Caco-2 (cell line): ENCODE measurements around the gene ZNF205. TPM values are rescaled to one million over a fixed set of nuclear protein-coding genes. Genes with fewer than 3 reads are reported as not detected.
A peak's percentile ranks its signal among the peaks of the same experiment; 100 is the strongest.

Experiments used
- BruUV-seq: library from RNA; stranded (reverse); fragments of 400-500 nt; replicated peaks from 2 replicates; lab custom pipeline; 2021; lab: Mats Ljungman, UMichigan
- CTCF ChIA-PET: fragments of 300-600 bp; sonication (Branson Sonifier 250); formaldehyde crosslinking; loops from one replicate; lab custom pipeline; 2022; ENCODE audit warnings: antibody characterized with exemption; lab: Charles Lee
- POLR2A ChIA-PET: fragments of 300-600 bp; sonication (Branson Sonifier 250); formaldehyde crosslinking; loops from one replicate; lab custom pipeline; 2022; ENCODE audit warnings: antibody characterized with exemption; lab: Charles Lee
- DNase-seq, 2 experiments: peaks; one replicate each; pipeline versions ENCODE4 v3.0.0 to v3.0.0-alpha.2; 2020 to 2022
- H3K27me3 ChIP-seq: replicated peaks from 2 replicates; pipeline ENCODE4 v1.6.0; 2011; ENCODE audit warnings: low read length; ENCODE audit not compliant: control insufficient read depth, insufficient read depth
- H3K36me3 ChIP-seq: 2 replicates; pipeline ENCODE4 v1.5.1; 2011; ENCODE audit warnings: low read length; ENCODE audit not compliant: control insufficient read depth, insufficient read depth
- H3K4me1 ChIP-seq: fragments of 250-450 bp; sonication (Bioruptor Pico); 2 replicates; pipeline ENCODE4 v1.5.1; 2020; ENCODE audit warnings: mild to moderate bottlenecking
- H3K4me3 ChIP-seq: 2 replicates; pipeline ENCODE4 v1.5.1; 2011; ENCODE audit warnings: low read depth, mild to moderate bottlenecking, control low read depth, low read length
- H3K9me3 ChIP-seq: fragments of 250-450 bp; sonication (Bioruptor Pico); 2 replicates; pipeline ENCODE4 v1.5.1; 2020; ENCODE audit warnings: mild to moderate bottlenecking, moderate library complexity
- H3K27ac Mint-ChIP-seq: one replicate; pipeline ENCODE4 v1.8.0; 2022; ENCODE audit warnings: mixed read lengths; ENCODE audit not compliant: unreplicated experiment
- H3K27me3 Mint-ChIP-seq: one replicate; pipeline ENCODE4 v1.8.0; 2022; ENCODE audit warnings: mixed read lengths; ENCODE audit not compliant: insufficient read depth, unreplicated experiment
- H3K36me3 Mint-ChIP-seq: one replicate; pipeline ENCODE4 v1.8.0; 2022; ENCODE audit warnings: mild to moderate bottlenecking, mixed read lengths; ENCODE audit not compliant: insufficient read depth, unreplicated experiment
- H3K4me1 Mint-ChIP-seq: one replicate; pipeline ENCODE4 v1.8.0; 2022; ENCODE audit warnings: low read depth, mixed read lengths; ENCODE audit not compliant: unreplicated experiment
- H3K4me3 Mint-ChIP-seq: one replicate; pipeline ENCODE4 v1.8.0; 2022; ENCODE audit warnings: mild to moderate bottlenecking, moderate library complexity, mixed read lengths; ENCODE audit not compliant: unreplicated experiment
- H3K9me3 Mint-ChIP-seq: one replicate; pipeline ENCODE4 v1.8.0; 2022; ENCODE audit warnings: mixed read lengths; ENCODE audit not compliant: unreplicated experiment
- intact Hi-C: fragments of 100-400 bp; cut with micrococcal nuclease; formaldehyde crosslinking; loops from one replicate; pipeline ENCODE4 v1.10.0; 2022; ENCODE audit not compliant: unreplicated experiment
- total RNA-seq: library from RNA; stranded (reverse); gene quantifications from 2 replicates; pipeline ENCODE4 v1.2.3, GENCODE V29; 2022
- TF ChIP-seq, protein P1 (sequence below), 2 experiments: fragments of 200-600 bp in 1 of 2; IDR thresholded peaks; 1 replicate in 1 of 2; 2 replicates in 1 of 2; pipeline versions ENCODE4 v1.5.1 to v1.8.0; 2011 to 2022; ENCODE audit warnings: antibody characterized with exemption in 1 of 2, control low read depth in 1 of 2, inconsistent platforms in 1 of 2, low read depth in 1 of 2, low read length in 1 of 2, mild to moderate bottlenecking in 1 of 2, moderate library complexity in 1 of 2; ENCODE audit not compliant: insufficient read depth in 1 of 2, severe bottlenecking in 1 of 2, unreplicated experiment in 1 of 2

Gene ZNF205
- total RNA-seq, 1 experiment from 2014 or later, result 13.5 TPM

DNA sequence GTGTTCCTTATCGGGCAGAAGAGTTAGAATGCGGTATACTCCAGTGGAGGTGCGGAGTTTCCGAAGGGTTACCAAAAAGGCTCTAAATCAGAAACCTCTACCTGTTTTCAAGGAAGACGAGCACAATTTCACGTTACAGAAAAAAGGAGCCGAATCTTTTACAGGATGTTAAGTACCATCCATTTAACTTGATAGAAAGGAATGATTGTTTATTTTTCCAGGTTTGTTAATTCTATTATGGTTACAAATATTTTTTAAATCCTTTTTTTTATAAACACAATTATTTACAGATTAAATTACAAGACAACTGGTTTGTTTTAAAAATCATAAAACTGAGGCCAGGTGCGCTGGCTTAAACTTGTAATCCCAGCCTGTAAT, 40.6 kb downstream of the ZNF205 start:
- TF ChIP-seq, protein P1, sequence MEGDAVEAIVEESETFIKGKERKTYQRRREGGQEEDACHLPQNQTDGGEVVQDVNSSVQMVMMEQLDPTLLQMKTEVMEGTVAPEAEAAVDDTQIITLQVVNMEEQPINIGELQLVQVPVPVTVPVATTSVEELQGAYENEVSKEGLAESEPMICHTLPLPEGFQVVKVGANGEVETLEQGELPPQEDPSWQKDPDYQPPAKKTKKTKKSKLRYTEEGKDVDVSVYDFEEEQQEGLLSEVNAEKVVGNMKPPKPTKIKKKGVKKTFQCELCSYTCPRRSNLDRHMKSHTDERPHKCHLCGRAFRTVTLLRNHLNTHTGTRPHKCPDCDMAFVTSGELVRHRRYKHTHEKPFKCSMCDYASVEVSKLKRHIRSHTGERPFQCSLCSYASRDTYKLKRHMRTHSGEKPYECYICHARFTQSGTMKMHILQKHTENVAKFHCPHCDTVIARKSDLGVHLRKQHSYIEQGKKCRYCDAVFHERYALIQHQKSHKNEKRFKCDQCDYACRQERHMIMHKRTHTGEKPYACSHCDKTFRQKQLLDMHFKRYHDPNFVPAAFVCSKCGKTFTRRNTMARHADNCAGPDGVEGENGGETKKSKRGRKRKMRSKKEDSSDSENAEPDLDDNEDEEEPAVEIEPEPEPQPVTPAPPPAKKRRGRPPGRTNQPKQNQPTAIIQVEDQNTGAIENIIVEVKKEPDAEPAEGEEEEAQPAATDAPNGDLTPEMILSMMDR (IDR thresholded peaks at IDR 0.05; ENCODE audit: insufficient read depth in 1 of 2, low read depth in 1 of 2, low read length in 1 of 2, severe bottlenecking in 1 of 2, unreplicated experiment in 1 of 2), result no peak
- ChIA-PET CTCF (interaction anchor here (0.6 to 1.4 kb wide), 4 partner anchors 8 to 1420 kb away, joined by 3 to 6 read pairs (median 4); no protein-coding TSS in a partner anchor), POLR2A (interaction anchor here (0.6 to 1.0 kb wide), 3 partner anchors 18 to 470 kb away, joined by 3 read pairs; partner anchors contain the start of genes KCTD5 and ZNF213)
- H3K36me3 Mint-ChIP-seq, result peaks cover 44% of the 10 kb centered on the region
- H3K27ac Mint-ChIP-seq, result peak overlapping the region; percentile 98
- Histone ChIP-seq H3K4me1 (no peaks in the 10 kb centered on the region; the same call in 1 of the 2 replicates), H3K9me3 (no peaks in the 10 kb centered on the region), H3K36me3 (no peaks in the 10 kb centered on the region), H3K27me3 (no peaks in the 10 kb centered on the region), H3K4me3 (peak overlapping the region; percentile 51; the same call in 1 of the 2 replicates)
- peak overlapping the region; percentile 95 for H3K4me3 Mint-ChIP-seq
- peaks cover 5% of the 10 kb centered on the region for H3K27me3 Mint-ChIP-seq
- intact Hi-C loops, result loop anchor here (1.0 to 5.0 kb wide), 3 partner anchors 13 to 304 kb away; partner anchors contain the start of gene ZNF263
- no peaks in the 10 kb centered on the region for H3K9me3 Mint-ChIP-seq
- peaks cover 8% of the 10 kb centered on the region for H3K4me1 Mint-ChIP-seq
- BruUV-seq, result no TSS peak
- no peak for DNase-seq

- no peak for DNase-seq
- Histone ChIP-seq H3K9me3 (no peaks in the 10 kb centered on the region), H3K4me1 (no peaks in the 10 kb centered on the region), H3K27me3 (no peaks in the 10 kb centered on the region), H3K36me3 (no peaks in the 10 kb centered on the region), H3K4me3 (no peak overlapping the region)
- H3K4me1 Mint-ChIP-seq, result peaks cover 8% of the 10 kb centered on the region
- CTCF ChIA-PET, result no interaction called here
- H3K9me3 Mint-ChIP-seq, result no peaks in the 10 kb centered on the region
- BruUV-seq, result no TSS peak
- no peak overlapping the region for H3K4me3 Mint-ChIP-seq
- TF ChIP-seq, protein P1 (IDR thresholded peaks at IDR 0.05; ENCODE audit: insufficient read depth in 1 of 2, low read depth in 1 of 2, low read length in 1 of 2, severe bottlenecking in 1 of 2, unreplicated experiment in 1 of 2), result no peak
- POLR2A ChIA-PET, result no interaction called here
- intact Hi-C loops, result no loop called here
- no peak overlapping the region for H3K27ac Mint-ChIP-seq
- H3K36me3 Mint-ChIP-seq, result peaks cover 50% of the 10 kb centered on the region
- H3K27me3 Mint-ChIP-seq, result peaks cover 5% of the 10 kb centered on the region
Observed at GRCh38 chr16:3155181-3155580, 42.8 kb downstream of the ZNF205 start.

DNA sequence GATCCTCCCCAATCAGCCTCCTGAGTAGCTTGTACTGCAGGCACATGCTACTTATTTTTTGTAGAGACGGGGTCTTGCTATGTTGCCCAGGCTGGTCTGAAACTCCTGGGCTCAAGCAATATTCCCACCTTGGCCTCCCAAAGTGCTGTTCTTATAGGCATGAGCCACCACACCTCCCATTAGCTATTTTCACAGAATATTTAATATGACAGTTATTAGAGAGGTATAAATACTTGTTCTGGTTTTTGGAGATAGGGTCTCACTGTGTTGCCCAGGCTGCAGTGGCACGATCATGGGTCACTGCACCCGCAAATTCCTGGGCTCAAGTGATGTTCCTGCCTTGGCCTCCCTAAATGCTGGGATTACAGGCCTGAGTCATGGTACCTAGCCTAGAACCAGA, 43.6 kb downstream of the ZNF205 start:
- CTCF ChIA-PET, result no interaction called here
- Histone ChIP-seq H3K27me3 (no peaks in the 10 kb centered on the region), H3K36me3 (no peaks in the 10 kb centered on the region), H3K4me1 (no peaks in the 10 kb centered on the region), H3K9me3 (no peaks in the 10 kb centered on the region), H3K4me3 (no peak overlapping the region)
- POLR2A ChIA-PET, result no interaction called here
- Mint-ChIP-seq H3K36me3 (peaks cover 42% of the 10 kb centered on the region), H3K27me3 (peaks cover 5% of the 10 kb centered on the region), H3K27ac (no peak overlapping the region), H3K4me3 (no peak overlapping the region), H3K4me1 (peaks cover 8% of the 10 kb centered on the region), H3K9me3 (no peaks in the 10 kb centered on the region)
- no peak for DNase-seq
- no TSS peak for BruUV-seq
- TF ChIP-seq, protein P1 (IDR thresholded peaks at IDR 0.05; ENCODE audit: insufficient read depth in 1 of 2, low read depth in 1 of 2, low read length in 1 of 2, severe bottlenecking in 1 of 2, unreplicated experiment in 1 of 2), result no peak
- intact Hi-C loops, result no loop called here
